Stimulated activated CD8-positive, alpha-beta memory T cell treated with anti-CD3 and anti-CD28 coated beads, Interleukin-4, amount 100 ng/mL, for 24 hours (primary cell): ENCODE results near the gene PPM1L.

ENCODE experiments used
- DNase-seq: peaks from one replicate; pipeline ENCODE4 v3.0.0-alpha.2; 2020; ENCODE audit warnings: low read depth

PPM1L gene

GRCh38 chr3:160763073-160763472 lies 7.0 kb downstream of the PPM1L start:
- no peak for DNase-seq

DNA sequence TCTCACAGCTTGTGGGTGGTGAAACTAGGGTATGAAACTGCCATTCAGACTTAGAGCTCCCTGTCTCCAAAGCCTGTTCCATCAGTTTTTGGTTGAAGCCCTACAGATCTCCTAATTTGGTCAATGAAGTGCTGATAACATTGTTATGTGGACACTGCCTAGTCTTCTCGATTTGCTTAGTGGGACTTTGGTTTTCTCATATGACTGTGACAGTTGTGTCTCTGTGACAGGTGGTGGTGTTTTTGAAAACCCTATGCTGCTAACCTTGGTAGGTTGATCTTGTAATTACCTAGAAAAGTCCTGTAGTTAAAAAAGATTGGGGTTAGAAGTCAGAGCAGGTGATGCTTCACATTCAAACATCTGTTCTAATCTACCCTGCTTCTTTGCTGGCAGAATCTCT lies 9.2 kb downstream of the PPM1L start:
- DNase-seq: no peak

- DNase-seq: no peak
These were observed 12.0 kb downstream of the PPM1L start for GRCh38 chr3:160768031-160768430.

DNA sequence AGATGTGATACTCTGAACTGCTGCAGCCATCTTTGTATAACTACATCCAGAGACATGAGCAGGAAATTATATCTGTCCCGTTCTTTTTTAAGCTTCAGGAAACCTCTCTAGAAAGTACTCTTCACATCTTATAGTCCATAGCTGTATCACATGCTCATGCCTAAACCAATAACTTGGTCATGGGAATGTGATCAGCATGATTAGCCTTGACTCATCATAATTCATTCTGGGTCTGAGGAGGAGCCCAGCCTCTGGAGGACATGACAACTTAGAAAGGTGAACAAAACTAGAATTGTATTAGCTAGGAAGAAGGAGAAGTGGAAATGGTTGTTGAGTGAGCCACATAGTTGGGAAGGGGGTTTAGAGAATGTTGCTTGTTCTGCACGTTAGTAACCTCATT lies 12.9 kb downstream of the PPM1L start:
- no peak for DNase-seq

DNA sequence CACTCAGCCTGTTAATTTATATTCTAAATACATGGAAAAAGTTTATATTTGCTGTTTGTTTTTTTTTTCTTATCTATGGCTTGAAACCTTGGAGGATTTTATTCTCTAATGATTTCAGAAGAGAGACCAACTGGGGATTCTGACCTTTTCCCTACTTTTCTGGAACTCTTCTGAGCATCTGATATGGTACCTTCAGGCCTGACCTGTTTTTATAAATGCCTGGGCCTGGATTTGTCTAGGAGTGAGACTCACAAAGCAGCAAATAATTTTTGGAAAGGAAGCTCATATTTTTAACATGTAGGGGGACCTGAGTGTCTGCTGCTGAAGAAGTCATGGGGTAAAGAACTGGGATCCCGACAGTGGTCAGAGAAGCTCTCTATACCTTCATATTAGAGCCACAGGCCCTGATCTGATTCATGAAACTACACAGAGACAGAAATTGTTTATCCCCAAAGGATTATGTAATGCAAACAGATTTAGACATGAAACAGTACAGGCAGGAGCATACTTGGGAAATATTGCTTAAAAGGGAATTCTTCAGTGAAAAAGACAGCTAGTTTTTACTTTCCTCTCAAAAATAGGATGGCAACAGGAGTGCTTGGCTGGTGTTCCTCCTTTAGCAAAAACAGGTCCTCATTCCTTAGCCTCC lies 15.9 kb downstream of the PPM1L start:
- no peak for DNase-seq

GRCh38 chr3:160773722-160774121 lies 17.7 kb downstream of the PPM1L start:
- DNase-seq: no peak

DNA sequence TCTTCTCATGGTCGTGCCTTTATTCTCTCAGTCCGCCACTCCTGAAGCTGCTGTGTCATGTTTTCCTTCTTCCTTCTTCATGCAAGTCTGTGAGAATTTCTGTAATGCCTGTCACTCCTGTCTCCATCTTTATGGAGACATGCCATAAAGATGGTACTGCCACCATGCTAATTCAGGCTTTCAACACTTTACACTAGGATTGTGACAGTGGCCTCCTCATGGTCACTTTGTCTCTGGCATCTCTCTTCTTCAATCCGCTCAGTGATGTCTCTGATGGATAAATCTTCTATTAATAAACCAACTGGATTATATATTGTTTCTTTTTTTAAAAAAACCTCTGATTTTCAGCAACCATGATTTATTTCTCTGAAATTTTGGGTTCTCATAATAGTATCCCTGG lies 18.1 kb downstream of the PPM1L start:
- DNase-seq: no peak

DNA sequence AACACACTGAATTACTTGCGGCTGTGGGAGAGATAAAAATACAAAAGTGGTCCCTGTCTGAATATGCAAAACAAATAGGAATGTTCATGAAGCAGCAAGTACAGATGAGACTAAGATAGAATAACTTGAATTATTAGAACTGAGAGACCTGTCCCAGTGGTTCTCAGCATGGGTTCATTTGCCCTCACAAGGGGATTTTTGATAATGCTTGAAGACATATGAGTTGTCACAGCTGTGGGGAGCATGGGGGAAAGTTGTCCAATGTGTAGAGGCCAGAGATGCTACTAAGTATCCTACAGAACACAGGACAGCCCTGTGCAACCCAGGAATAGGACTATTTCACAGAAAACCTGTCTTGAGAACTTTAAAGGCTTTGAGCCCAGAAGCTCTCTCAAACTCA lies 22.4 kb downstream of the PPM1L start:
- DNase-seq: no peak

- no peak for DNase-seq
These were observed 23.0 kb downstream of the PPM1L start for GRCh38 chr3:160779040-160779439.

DNA sequence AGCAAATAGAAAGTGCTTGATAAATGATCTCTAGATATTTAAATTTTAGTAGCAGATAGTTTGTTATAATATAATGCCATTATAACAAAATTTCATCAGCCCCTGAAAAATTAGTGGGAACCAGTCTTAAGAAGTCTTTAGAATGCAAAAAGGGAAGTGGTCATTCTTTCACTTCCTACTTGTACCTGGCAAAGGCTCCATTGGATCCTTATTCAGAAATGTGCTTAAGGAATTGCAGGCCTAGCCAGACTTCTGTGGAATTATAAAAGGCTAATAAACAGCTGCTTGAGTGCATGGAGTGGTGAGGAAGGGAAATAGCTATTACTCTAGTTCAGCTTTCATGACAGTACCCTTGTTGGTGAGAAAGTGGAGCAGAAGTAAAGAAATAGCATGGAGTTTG lies 24.2 kb downstream of the PPM1L start:
- DNase-seq: no peak

DNA sequence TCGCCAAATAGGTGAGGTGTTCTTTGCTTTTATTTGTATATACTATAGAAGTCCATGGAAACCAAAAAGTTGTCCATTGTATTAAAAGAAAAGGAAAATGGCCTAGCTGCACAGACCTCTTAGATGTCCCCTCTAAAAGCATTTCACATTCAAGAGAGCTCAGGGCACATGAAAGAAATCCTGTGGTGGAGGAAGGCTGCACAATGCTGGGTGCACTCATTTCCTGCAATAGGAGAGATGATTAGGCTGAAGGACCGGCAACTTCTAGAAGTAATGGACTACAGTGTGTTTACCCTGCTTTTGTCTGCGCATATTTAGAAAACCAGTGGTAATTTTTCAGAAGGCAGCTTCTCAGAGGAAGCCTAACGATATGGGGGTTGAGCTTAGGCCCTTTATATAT lies 25.4 kb downstream of the PPM1L start:
- no peak for DNase-seq

GRCh38 chr3:160781863-160782262 lies 25.8 kb downstream of the PPM1L start:
- no peak for DNase-seq

- no peak for DNase-seq
These were observed 28.8 kb downstream of the PPM1L start for GRCh38 chr3:160784853-160785252.

DNA sequence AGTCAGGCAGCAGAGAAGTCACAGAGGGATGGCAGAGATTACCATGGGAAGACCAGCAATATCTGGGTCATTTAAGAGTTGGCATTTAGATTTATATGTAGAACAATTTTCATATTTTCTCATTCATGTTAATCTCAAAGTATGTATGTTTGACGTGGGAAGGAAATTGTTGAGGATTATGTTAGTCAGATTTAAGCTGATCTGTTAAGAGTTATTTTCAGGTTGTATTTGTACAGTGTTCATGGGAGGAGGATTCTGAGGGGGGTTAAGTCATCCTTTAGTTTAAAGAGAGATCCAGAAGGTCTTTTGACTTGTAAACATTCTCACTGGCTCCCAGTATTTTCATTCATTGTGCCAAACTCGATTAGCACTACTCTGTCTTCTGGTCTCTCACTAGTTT lies 34.7 kb downstream of the PPM1L start:
- no peak for DNase-seq

DNA sequence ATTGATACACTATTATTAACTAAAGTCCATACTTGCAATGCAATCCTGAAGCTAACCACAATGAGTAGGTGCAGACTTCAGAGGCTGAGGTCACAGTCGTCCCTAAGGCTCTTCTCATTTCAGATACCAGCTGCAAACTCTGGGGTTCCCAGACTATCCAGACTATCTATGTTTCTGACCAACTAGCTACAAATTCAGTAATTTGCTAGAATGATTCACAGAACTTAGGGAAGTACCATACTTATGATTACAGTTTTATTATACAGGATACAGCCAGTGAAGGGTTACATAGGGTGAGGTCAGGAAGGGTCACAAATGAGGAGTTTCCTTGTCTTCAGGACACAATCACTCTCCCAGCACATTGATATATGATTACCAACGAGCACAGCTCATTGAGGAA lies 36.5 kb downstream of the PPM1L start:
- no peak for DNase-seq

DNA sequence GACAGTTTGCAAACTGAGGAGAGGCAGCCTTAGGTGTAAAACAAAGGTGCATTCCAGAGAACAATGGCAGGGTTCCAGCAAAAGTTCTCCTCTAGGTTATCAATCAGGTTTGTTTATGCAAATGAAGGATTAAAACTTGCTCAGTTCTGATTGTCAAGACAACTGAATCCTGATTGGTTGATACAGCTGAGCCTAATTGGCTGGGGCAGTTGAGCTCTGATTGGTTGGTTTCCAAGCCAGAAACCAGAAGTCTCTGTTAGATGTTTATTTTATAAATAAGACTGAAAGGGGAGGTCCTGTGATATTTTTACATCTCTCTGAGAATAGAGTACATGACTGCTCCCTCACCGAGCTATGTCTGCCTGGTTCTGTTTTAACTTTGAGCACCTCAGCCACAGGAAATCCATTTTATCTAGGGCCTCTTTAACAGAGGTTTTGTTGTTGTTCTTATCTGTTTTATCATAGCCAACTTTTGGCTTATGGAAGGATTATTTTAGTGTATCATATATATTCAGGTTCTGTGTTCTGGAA lies 37.8 kb downstream of the PPM1L start:
- no peak for DNase-seq

- no peak for DNase-seq
These were observed 40.2 kb downstream of the PPM1L start for GRCh38 chr3:160796089-160796812.

DNA sequence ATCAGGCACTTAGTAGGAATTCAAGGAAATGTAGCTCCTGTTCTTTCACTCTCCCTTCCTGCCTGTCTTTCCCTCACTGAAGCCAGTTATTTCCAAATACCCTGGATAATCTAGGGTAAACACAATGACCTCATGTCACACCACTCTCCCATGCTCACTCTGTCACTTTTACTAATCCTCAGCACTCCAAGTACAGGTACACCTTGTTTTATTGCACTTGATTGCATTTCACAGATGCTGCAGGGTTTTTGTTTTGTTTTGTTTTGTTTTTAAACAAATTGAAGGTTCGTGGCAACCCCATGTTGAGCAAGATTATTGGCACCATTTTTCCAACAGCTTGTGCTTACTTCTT lies 40.8 kb downstream of the PPM1L start:
- DNase-seq: no peak

DNA sequence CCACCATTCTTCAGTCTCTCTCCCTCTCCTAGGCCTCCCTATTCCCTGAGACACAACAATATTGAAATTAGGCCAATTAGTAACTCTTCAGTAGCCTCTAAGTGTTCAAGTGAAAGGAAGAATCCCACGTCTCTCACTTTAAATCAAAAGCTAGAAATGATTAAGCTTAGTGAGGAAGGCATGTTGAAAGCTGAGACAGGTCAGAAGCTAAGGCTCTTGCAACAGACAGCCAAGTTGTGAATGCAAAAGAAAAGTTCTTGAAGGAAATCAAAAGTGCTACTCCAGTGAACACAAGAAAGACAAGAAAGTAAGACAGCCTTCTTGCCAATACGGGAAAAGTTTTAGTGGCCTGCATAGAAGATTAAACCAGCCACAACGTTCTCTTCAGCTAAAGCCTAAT lies 41.3 kb downstream of the PPM1L start:
- no peak for DNase-seq

GRCh38 chr3:160801386-160802118 lies 45.5 kb downstream of the PPM1L start:
- peak; percentile 1 for DNase-seq

DNA sequence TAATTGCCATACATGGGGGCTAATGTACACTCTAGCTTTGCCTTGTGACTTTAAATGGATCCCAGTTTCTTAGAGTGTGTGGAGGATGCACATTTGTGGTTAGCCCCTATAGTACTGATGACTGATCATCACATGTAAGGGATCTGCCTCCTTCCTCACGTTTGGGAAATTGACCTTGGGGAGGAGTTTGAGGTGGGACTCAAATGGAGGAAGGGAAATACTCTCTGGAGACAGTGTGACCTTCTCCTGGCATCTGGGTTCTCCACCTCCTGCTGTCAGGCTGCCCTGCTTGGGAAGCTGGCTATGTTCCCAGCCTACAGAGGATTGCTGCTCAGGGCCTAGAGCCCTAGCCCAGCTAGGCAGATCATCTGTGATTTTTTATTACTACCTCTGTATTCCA lies 48.7 kb downstream of the PPM1L start:
- no peak for DNase-seq

DNA sequence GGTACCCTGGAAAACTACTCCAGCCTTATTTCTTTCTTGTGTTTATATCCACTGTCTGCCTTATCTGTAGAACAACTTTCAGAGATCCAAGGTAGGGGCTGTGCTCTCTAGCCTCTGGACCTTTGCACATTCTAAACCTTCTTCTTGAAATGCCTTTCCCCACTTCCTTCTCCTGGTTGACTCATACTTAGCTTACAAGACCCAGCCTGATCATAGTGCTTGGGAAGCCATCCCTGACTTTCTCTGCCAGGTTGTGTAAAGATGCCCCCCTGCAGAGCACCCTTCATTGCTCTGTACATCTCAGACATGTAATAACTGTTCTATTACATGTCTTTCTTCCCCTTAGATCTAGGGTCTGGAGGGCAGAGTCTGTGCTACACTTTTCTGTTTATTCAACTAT lies 50.1 kb downstream of the PPM1L start:
- DNase-seq: no peak

DNA sequence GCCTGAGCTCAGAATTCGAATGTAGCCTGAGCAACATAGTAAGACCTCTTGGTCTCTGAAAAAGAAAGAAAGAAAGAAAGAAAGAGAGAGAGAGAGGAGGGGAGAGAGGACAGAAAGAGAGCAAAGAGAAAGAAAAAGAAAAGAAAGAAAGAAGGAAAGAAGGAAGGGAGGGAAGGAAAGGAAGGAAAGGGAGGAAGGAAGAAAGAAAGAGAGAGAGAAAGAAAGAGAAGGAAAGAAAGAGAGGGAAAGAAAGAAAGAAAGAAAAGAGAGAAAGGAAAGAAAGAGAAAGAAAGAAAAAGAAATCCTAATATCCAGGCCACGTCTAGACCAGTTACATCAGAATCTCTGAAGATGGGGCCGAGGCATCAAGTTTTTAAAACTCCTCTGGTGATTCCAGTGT lies 50.7 kb downstream of the PPM1L start:
- no peak for DNase-seq
